Spleen (tissue), 7 donors: ENCODE results near the gene SCN7A.

ENCODE experiments used
- POLR2A ChIP-seq, 3 donors: fragments of 450-650 bp; IDR thresholded peaks; one replicate each; pipeline ENCODE4 v1.5.1; 2017; ENCODE audit warnings: antibody characterized with exemption in 3 of 3, mild to moderate bottlenecking in 1 of 3
- POLR2AphosphoS5 ChIP-seq, 3 donors: sonication (generic); formaldehyde crosslinking; IDR thresholded peaks; one replicate each; pipeline ENCODE4 v1.5.1; 2017; ENCODE audit warnings: antibody characterized with exemption in 3 of 3
- TF ChIP-seq, protein P1 (sequence below), 11 experiments: fragments of 200-600 bp in 7 of 11; fragments of 450-650 bp in 4 of 11; sonication (generic) in 4 of 11; IDR thresholded peaks in 8 of 11; conservative IDR thresholded peaks in 3 of 11; 1 replicate in 7 of 11; 2 replicates in 4 of 11; pipeline versions ENCODE4 v1.4.0 to v1.8.0; 2016 to 2021; ENCODE audit warnings: antibody characterized with exemption in 11 of 11, inconsistent platforms in 4 of 11, mild to moderate bottlenecking in 1 of 11
- donor health status: DM: no; HTN: no; CAD: no; lungs with moderate emphysema.
- donor health status: DM: no; HTN: no; CAD: no.
- donor health status: DM: no; HTN: no; CAD: no.

DNA sequence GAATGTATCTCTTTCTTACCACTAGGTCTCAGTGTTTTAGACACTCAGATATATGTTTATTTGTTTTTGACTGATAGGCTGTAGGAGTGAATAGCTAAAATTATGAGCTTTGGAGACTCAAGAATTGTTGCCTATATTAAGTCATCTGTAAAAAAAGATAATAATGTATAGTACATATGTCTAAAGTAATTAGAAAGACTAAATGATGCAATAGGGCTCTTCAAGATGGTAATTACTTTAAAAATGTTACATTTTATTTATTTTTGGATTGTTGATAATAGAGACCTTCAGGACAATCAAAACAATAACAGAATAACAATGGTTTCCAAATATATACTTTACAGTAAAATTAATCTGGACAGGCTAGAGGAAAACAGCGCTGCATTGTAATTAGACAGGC, 19.9 kb upstream of the SCN7A start:
- TF ChIP-seq, protein P1, sequence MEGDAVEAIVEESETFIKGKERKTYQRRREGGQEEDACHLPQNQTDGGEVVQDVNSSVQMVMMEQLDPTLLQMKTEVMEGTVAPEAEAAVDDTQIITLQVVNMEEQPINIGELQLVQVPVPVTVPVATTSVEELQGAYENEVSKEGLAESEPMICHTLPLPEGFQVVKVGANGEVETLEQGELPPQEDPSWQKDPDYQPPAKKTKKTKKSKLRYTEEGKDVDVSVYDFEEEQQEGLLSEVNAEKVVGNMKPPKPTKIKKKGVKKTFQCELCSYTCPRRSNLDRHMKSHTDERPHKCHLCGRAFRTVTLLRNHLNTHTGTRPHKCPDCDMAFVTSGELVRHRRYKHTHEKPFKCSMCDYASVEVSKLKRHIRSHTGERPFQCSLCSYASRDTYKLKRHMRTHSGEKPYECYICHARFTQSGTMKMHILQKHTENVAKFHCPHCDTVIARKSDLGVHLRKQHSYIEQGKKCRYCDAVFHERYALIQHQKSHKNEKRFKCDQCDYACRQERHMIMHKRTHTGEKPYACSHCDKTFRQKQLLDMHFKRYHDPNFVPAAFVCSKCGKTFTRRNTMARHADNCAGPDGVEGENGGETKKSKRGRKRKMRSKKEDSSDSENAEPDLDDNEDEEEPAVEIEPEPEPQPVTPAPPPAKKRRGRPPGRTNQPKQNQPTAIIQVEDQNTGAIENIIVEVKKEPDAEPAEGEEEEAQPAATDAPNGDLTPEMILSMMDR (IDR thresholded peaks at IDR 0.05 in 8 of 11, conservative IDR thresholded peaks at IDR 0.05 in 3 of 11), result no peak
- no peak for TF ChIP-seq POLR2A (IDR thresholded peaks at IDR 0.05)
- TF ChIP-seq POLR2AphosphoS5 (IDR thresholded peaks at IDR 0.05), result no peak
